Measurements from ENCODE around the gene ADGRF4.

ADGRF4 gene

DNA sequence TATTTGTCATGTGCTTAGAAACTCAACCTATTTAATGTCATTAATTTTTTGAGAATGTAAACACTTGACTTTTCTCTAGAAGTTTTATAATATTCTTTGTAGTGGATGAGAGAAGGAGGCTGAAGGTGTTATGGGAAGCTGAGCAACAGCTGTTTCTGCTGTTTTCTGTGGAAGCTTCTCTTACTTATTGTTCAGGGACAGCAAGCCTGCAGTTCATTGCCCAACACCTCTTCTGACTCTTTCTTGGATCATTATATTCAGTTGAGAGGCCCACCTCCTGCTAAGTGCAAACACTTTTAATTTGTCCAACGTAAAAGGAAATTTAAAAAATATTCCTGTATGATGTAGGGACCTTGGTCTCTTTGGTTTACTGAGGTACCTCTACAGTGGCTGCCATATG is 12.0 kb upstream of the ADGRF4 start:
- DNase-seq: no peak

DNA sequence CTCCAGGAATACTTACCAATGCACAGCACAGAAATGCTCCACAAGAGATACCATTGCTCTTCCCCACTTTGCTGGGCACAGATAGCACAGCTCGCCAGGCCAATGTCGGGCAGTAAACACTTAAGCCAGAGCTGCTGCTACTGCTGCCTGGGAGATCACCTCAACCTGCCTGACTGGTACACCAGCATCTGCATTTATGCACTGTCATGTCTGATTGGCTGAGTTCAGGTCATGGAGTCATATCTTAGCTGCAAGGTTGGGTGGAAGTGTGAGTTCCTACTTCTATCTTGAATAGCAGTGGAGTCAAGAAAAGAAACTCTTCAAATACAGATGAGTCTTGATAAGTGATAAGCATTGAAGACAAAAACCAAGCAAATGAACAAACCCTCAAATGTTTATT is 10.9 kb upstream of the ADGRF4 start:
- DNase-seq: no peak

DNA sequence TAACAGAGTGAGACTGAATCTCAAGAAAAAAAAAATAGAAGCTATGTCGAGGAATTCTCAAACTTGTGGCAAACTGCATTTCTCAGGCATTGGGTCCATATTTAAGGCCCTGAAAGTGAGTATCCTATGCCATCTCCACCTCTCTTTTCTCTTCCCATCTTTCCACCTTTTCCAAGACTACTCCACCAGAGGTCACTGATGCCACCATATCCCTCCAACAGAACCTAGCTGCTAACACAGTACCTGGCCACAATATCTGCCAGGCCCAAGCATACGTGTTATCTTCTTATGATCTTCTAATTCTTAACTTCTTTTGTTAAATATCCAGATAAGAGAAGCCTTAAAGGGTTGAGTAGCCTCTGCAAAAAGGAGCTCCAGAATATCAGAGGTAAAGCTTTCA is 8.2 kb upstream of the ADGRF4 start:
- no peak for DNase-seq

DNA sequence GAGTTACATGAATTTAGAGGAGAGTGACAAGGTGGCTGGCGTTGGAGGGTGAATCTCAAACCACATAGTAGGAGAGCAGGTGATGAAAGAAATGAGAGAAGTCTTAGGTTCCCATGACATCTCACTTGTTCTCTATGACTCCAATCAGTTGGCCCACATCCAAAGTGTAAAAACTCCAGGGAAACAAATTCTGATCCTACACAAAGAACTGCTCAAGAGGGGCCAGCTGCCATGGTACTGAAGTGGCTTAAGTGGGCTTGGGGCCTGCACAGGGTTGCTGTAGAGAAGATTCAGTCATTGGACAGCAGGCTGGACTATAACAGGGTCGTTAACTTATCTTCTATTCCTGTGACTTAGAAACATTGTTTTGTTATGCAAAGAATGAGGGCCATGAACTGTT is 7.6 kb upstream of the ADGRF4 start:
- no peak for DNase-seq

DNA sequence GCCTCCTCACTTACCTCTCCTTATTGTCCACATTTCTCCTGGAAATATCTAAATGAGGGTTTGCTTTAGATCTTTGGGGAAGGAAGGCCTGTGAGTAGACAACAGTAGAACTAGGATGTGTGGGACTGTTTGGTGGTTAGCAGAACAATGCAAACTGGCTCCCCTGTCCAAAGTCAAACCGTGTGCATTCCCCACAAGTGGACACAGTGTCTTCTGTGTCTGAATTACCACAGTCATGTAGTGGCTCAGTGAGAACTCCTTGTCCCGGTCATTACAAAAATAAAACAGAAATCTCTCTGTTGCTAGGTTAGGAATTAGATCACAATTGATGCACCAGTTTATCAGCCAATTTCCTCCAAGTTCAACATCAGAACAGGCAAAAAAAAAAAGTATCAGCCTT is 455 bp upstream of the ADGRF4 start:
- DNase-seq: no peak

DNA sequence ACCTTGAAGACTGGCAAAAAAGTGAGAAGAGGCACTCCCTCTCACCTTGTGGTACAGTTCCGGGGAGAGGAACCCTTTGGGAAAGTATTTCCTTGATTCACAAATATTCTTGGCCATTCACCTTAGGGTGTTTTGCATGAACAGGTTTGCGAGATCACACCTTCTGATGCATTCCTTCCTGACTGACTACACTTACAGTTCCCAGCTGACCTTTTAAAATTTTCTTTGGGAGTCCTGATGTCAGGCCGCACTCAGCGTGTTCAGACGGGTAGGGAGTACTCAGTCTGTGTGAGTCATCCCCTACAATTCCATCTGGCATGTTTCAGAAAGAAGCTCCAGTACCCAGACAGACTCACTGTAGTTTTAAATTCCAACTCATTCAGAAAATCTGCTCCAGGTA is 1.7 kb downstream of the ADGRF4 start:
- DNase-seq: no peak

DNA sequence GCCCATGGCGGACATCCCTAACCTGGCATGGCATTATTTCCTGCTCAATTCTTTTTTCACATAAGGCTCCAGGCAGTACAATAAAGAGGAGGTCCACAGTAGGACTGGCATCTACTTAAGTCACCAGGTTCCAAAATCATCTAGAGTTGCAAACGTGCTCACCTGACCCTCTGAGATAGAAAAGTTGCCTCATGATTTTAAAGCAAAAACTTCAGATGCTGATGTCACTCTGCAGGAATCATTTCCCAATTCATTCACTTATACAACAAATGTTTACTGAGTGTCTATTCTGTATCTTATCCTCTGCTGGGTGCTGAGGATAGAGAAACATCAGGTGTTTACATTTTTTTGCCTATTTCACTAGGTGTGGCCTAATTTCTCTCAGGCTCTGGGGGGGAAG is 2.2 kb downstream of the ADGRF4 start:
- DNase-seq: no peak

DNA sequence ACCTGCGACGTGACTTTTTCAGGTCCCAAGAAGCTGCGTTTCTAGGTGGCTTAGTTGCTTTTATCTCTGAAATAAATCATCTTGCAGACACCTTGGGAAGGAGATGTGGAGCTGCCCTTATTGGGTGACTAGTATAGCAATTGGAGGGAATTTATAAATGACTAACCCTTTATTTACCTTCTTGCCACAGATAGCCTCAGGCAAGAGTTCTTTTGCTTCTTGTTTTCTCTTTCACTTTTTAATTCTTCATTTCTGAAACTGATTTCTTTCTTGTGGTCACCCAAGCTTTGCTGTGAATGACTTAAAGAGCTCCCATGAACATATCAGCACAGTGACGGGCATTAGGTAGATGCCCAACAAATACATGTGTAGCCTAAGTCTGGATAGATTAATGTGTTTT is 3.0 kb downstream of the ADGRF4 start:
- no peak for DNase-seq

DNA sequence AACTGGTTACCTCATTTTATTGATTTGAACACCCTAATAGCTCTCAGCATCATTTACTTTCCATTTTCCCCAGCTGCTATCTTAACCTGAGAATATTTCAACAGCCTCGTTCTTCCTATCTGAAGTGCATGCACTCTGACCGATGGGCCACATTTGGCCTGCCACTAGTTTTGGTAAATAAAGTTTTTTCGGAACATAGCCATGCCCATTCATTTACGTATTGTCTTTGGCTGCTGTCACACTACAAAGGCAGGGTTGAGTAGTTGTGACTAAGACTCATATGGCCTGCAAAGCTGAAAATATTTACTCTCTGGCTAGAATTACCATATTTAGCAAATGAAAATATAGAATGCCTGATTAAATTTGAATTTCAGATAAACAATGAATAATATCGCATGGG is 10.8 kb downstream of the ADGRF4 start:
- DNase-seq: no peak

DNA sequence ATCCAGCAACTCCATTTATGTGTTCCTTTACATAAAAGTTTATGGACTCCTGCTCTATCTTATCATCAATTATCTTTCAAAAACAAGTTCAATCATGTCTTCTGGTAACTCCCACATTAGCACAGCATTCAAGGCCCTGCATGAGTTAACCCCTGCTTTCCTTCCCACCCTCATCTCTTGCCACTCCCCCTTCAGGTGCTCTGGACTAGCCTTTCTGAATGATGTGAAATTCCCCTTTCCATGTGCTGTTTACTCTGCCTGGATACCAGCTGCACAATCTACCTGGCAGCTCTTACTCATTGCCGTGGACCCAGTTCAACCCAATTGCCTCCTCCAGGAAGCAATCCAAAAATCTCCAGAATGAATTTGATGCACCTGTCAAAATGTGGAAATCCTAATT is 11.9 kb downstream of the ADGRF4 start:
- DNase-seq: no peak

DNA sequence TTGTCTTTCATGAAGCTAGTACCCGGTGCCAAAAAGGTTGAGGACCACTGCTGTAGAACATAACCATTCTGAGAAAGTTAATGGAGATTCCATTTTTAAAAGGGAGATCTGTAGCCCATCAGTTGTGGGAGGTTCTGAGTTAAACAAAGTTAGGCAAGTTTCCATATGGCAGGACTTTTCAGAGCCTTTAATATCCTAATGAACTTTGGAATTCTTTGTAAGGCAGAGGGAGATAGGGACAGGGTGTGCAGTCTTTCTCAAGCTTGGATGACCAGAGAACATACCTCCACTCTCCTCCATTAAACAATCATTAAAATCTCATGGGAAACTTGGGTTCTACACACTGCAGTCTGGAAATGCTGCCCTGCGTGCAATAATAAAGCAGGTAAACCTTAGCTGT is 14.8 kb downstream of the ADGRF4 start:
- no peak for DNase-seq

DNA sequence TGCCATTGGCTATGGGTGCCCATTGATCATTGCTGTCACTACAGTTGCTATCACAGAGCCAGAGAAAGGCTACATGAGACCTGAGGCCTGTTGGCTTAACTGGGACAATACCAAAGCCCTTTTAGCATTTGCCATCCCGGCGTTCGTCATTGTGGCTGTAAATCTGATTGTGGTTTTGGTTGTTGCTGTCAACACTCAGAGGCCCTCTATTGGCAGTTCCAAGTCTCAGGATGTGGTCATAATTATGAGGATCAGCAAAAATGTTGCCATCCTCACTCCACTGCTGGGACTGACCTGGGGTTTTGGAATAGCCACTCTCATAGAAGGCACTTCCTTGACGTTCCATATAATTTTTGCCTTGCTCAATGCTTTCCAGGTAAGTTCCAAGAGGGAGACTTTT is 16.4 kb downstream of the ADGRF4 start:
- no peak for DNase-seq

DNA sequence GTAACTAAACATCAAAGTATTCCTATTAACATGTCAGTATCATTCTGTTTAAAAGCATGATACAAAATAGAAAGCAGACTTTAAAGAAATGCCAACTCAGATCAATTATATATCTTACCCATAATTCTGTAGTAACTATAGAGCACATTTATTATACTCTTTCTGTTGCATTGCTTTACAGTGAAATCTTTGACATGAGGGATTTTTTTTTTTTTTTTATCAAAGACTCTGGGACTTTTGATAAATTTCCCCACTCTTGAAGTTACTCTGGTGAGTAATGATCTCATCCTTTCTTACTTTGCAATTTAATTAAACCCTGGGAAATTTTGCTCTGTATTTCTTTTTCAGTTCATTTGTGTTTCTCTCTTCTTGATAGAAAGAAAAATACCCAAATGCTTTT is 17.4 kb downstream of the ADGRF4 start:
- no peak for DNase-seq

DNA sequence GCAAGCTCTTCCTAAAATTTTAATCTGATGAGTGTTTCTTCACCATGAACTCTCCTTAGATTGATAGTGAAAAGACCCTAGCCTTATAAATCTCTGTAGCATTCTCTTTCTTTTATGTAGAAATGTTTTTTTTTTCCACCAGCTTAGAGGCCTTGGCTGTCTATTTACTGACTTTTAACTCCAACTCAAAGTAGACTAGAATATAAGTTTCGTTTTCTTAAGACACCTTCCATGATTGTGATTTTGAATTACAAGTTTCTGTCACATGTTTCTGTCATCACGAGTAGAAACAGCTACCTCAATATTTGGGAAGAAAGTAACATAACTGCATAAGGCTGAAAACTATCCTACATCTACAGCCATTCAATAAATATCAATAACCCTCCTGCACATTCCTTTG is 17.8 kb downstream of the ADGRF4 start:
- no peak for DNase-seq

DNA sequence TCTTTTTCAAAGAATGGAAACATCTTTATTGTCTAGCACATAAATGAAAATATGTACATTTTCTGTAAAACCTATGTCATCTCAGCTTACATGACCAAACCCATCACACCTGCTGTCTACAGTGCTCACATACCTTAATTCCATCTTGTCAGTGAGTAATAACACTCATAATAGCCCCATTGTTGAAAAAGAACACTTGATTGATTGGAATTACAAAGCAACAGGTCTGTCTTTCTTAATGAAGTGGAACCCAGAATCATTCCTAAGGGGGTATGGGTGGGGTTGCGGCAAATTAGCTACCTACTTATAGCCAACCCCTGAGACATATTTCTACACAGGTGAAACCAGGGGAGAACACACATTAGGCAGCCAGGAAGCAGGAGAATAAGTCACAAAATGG is 20.2 kb downstream of the ADGRF4 start:
- no peak for DNase-seq

DNA sequence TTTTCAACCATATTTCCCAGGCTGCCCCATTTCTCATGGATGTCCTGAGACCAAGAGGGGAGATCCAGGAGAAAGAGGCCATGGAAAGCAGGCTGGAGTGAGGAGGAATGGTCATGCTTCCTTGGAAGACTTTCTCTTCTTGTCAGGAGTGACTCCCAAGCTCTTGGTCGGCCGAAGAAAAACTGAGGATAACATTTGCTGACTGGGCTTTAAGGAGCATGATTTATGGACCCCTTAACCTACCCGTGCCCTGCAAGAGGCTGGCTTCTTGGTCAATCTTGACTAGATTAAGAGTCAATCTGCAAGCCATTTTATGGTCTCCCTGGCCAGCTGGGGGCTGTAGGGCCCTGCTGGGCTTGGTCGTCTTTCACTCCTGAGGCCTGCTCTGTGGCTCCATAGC is 22.8 kb downstream of the ADGRF4 start:
- no peak for DNase-seq

DNA sequence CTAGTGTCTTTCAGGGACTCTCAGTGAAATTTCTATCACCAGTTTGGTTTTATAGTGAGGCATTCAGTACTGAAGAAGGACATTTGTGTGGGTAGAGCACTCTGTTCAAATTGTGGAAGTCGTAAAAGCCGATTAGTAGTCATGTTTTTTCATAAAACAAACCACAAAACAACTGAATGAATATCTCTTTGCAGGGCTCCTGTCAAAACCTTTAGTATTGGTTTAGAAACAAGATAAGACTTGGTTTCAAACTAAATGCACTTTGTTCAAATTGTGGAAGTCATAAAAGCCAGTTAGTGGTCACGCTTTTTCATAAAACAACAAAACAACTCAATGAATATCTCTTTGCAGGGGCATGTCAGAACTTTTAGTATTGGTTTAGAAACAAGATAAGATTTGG is 23.8 kb downstream of the ADGRF4 start:
- DNase-seq: no peak

DNA sequence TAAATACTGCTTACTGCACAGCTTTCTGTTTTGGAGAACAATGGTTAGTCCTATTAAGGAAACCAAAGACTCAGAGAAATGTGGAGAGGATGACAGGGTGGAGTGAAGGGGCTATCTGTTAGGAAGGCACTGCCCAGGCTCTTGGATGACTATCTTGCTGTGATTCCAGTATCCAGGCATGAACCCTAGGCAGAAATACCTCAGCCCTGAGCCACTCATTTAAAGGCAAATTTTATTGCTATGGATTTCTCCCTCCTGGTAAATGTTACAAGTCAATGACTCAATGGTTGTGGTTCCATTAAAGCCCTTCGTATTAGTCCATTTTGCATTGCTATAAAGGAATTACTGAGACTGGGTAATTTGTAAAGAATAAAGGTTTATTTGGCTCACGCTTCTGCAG is 25.9 kb downstream of the ADGRF4 start:
- no peak for DNase-seq

DNA sequence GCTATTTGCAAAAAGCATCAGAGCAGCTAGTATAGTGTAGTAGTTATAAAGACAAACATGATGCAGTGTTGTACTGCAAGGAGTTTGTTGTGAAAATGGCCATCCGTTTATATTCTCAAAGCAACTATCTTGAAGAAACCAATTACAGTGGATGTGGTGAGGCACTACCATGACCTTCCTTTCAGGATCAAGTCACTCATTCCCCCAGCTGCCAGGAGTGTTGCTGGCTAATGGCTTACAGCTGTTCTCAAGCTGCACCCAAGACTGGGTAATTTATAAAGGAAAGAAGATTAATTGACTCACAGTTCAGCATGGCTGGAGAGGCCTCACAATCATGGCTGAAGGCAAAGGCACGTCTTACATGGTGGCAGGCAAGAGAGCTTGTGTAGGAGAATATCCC is 29.0 kb downstream of the ADGRF4 start:
- DNase-seq: no peak

DNA sequence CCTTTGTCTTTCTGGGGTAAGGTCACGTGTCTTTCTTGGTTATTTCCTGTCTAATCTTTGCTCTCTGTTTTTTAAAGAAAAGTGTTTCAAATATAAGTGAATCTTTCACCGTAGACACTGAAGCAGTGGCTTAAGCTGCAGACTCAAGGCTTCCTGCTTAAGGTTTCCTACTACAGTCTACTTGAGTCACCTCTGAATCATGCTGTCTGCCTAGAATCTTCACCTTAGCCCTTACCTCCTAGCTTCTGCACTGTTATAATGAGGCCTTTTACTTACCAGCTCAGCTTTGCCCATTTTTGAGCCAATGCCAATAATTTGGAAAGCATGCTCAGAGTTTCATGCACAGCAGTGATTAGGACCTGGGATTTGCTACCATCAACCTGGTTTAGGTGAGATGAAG is 30.6 kb downstream of the ADGRF4 start:
- no peak for DNase-seq

DNA sequence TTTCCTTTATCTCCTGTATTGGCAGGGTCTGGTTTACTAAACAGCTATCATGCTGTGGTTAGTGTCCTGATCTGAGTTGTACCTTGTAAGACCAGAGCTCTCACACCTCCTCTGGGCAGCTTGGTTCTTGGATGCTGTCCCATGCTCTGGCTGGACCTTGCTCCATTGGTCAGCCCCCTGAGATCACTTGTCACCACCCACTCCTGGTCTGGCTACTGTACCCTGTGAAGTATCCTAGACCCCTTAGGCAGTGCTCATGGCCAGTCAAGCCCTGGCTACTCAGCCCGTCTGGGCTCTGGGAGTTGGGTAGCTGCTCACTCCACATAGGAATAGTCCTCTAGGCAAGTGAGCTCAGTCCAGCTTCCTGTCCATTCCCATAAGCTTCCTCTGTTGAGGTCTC is 31.1 kb downstream of the ADGRF4 start:
- no peak for DNase-seq

DNA sequence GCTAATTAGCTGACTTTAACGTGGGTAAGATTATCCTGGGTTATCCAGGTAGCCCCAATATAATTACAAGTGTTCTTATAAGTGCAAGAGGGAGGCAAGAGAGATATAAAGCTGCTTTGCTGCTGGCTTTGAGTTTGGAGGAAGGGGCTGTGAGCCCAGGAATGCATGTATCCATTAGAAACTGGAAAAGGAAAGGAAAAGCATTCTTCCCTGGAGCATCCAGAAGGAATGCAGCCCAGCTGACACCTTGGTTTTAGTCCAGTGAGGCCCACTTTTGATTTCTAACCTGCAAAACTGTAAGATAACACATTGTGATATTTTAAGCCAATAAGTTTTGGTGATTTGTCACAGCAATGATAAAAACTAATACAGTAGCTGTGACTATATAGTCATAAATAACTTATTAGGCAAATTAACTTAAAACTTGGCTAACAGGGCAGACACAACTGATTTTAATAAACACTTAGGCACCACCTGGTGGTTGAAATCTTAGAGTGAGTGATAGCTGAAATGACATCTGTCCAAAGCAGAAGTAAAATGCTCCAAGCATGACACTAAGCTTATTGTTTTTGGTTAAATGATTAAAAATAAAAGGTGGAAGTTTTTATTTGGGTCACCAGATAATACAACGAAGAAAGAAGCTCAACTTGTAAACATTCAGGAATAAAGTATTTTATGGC is 35.6 kb downstream of the ADGRF4 start:
- no peak for DNase-seq

DNA sequence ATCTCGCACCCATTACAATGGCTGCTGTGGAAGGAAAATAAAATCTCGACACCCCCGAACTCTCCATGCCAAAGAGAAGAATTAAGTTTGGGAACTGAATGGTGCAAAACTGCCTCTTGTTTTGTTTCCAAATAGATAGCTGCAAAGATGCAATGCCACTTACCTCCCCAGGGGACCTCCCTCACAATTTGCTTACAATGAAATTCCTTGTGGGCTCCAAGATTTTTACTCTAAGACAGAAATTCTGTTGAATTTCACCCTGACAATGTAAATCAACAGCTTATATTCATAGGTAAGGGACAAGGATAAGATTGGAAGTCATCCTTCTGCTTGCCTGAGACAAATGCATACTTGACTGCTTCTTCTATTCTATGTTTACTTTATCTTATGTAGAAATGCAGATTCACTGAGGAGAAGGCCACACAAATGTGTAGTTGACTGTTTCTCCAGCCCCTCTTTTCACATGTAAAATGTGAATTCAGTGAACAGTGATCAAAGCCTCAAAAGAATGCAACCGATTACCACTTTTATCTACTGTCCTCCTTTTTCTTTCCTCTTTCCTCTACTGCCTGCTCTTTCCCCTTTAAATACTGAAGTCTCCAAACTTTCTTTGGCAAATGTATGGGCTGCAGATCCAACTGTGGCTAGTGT is 36.6 kb downstream of the ADGRF4 start:
- DNase-seq: no peak

DNA sequence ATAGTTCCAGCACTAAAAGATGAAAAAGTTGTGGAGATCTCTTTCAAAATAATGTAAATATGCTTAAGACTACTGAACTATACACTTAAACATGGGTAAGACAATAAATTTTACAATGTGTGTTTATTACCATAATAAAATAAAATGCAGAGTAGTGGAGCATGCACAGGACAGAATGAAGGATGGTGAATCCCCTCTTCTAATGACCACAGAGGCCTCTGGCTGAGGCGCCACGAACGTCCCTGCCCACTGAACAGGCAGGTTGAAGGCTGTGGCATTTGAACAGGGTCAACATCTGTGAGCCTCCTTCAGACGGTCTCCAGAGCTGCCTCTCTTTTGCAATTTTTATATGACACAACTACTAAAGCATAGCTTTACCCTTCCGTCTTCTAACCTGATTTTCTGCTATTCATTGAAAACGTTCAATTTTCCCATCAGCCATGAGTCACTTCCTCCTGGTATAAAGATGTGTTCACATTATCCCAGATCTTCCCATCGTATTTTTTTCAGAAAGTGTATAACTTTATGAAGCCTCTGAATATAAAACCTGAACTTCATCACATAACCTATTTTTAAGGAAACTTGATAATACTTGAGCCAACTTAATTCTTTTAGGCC is 37.8 kb downstream of the ADGRF4 start:
- DNase-seq: no peak

DNA sequence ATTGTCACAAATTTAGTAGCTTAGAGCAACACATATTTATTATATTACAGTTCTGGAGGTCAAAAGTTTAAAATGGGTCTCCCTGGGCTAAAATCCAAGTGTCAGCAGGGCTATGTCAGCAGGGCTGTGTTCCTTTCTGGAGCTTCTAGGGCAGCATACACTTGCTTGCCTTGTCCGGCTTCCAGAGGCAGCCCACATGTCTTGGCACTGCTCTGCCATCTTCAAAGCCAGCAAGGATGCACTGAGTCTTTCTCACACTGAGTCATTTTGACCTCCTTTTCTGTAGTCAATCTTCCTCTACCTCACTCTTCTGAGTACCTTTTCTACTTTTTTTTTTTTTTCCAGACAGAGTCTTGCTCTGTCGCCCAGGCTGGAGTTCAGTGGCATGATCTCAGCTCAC is 39.0 kb downstream of the ADGRF4 start:
- DNase-seq: no peak
